A673 (cell line): ENCODE measurements around the gene CD37. TPM values are rescaled to one million over a fixed set of nuclear protein-coding genes. Genes with fewer than 3 reads are reported as not detected.
"Not testable (repeated sequence)": the region's sequence is repeated elsewhere in the genome, so short reads cannot be mapped to it uniquely, and the experiment has no call there.

Experiments
- BruUV-seq: library from RNA; stranded (reverse); fragments of 400-500 nt; replicated peaks from 2 replicates; lab custom pipeline; 2021; lab: Mats Ljungman, UMichigan
- CTCF ChIA-PET: fragments of 300-600 bp; sonication (Branson Sonifier 250); formaldehyde crosslinking; loops from one replicate; lab custom pipeline; 2022; ENCODE audit warnings: antibody characterized with exemption; lab: Charles Lee
- POLR2A ChIA-PET: fragments of 300-600 bp; sonication (Branson Sonifier 250); formaldehyde crosslinking; loops from one replicate; lab custom pipeline; 2022; ENCODE audit warnings: antibody characterized with exemption; ENCODE audit not compliant: low non-redundant PET; lab: Charles Lee
- DNase-seq: peaks from one replicate; pipeline ENCODE4 v3.0.0-alpha.2; 2015; ENCODE audit warnings: low spot score
- H3K27ac ChIP-seq: fragments of 200-600 bp; sonication (generic); 2 replicates; pipeline ENCODE4 v1.5.1; 2016; ENCODE audit warnings: mixed run types, low read depth, mild to moderate bottlenecking, mixed read lengths, antibody characterized with exemption, low read length; ENCODE audit not compliant: poor library complexity, severe bottlenecking
- H3K27me3 ChIP-seq: fragments of 200-600 bp; sonication (generic); replicated peaks from 2 replicates; pipeline ENCODE4 v1.6.1; 2017; ENCODE audit warnings: mixed run types, low read depth, mild to moderate bottlenecking, mixed read lengths, antibody characterized with exemption, low read length; ENCODE audit not compliant: insufficient read depth, poor library complexity
- H3K36me3 ChIP-seq: fragments of 200-600 bp; sonication (generic); 2 replicates; pipeline ENCODE4 v1.6.1; 2016; ENCODE audit warnings: mixed run types, mild to moderate bottlenecking, mixed read lengths, antibody characterized with exemption, low read length; ENCODE audit not compliant: insufficient read depth, poor library complexity, severe bottlenecking
- H3K4me1 ChIP-seq: fragments of 200-600 bp; sonication (generic); 2 replicates; pipeline ENCODE4 v1.6.1; 2017; ENCODE audit warnings: mixed run types, mild to moderate bottlenecking, mixed read lengths, antibody characterized with exemption, low read length; ENCODE audit not compliant: insufficient read depth, poor library complexity, severe bottlenecking
- H3K4me3 ChIP-seq: fragments of 200-600 bp; sonication (generic); 2 replicates; pipeline ENCODE4 v1.5.1; 2016; ENCODE audit warnings: low read depth, mixed run types, mild to moderate bottlenecking, mixed read lengths, low read length; ENCODE audit not compliant: poor library complexity, severe bottlenecking
- H3K9me3 ChIP-seq: fragments of 200-600 bp; sonication (generic); 2 replicates; pipeline ENCODE4 v1.6.1; 2016; ENCODE audit warnings: mixed run types, low read depth, mild to moderate bottlenecking, mixed read lengths, antibody characterized with exemption, low read length; ENCODE audit not compliant: poor library complexity, severe bottlenecking
- EZH2 ChIP-seq: fragments of 200-600 bp; sonication (generic); IDR thresholded peaks from 2 replicates; pipeline ENCODE4 v1.6.1; 2017; ENCODE audit warnings: borderline replicate concordance, low read depth, mild to moderate bottlenecking, mixed read lengths, antibody characterized with exemption, low read length; ENCODE audit not compliant: poor library complexity, severe bottlenecking
- intact Hi-C: fragments of 100-400 bp; cut with micrococcal nuclease; formaldehyde crosslinking; loops from one replicate; pipeline ENCODE4 v1.10.0; 2022; ENCODE audit not compliant: unreplicated experiment
- total RNA-seq: library from RNA; stranded (reverse); gene quantifications from 2 replicates; pipeline ENCODE4 v1.2.3, GENCODE V29; 2021
- TF ChIP-seq, protein P1 (sequence below): fragments of 300-800, 200-600 bp; sonication (generic); conservative IDR thresholded peaks from 2 replicates; pipeline ENCODE4 v1.5.1; 2017; ENCODE audit warnings: low read depth, mild to moderate bottlenecking, antibody characterized with exemption, low read length, moderate library complexity, mixed read lengths

CD37 gene
- total RNA-seq, 1 experiment from 2014 or later, result not detected

DNA sequence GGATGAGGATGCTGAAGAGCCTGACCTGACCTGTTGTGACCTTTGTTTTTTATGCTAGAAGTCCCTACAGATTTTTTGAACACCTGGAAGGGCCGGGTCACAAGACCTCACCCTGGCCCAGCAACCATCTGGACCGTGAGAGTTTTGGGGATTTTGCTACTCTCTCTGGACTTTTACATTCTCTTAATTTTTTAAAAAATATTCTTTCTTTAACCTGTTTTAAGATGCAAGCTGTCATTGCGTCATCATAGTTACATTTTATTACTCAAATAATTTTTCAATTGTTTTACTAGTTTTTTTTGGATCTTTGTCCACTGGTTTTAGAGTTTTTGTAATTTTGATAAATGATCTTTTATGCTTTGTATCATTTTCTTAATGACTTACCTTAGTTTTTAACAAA, 36.0 kb downstream of the CD37 start:
- TF ChIP-seq EZH2, result no peak
- TF ChIP-seq, protein P1, sequence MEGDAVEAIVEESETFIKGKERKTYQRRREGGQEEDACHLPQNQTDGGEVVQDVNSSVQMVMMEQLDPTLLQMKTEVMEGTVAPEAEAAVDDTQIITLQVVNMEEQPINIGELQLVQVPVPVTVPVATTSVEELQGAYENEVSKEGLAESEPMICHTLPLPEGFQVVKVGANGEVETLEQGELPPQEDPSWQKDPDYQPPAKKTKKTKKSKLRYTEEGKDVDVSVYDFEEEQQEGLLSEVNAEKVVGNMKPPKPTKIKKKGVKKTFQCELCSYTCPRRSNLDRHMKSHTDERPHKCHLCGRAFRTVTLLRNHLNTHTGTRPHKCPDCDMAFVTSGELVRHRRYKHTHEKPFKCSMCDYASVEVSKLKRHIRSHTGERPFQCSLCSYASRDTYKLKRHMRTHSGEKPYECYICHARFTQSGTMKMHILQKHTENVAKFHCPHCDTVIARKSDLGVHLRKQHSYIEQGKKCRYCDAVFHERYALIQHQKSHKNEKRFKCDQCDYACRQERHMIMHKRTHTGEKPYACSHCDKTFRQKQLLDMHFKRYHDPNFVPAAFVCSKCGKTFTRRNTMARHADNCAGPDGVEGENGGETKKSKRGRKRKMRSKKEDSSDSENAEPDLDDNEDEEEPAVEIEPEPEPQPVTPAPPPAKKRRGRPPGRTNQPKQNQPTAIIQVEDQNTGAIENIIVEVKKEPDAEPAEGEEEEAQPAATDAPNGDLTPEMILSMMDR, result no peak
- no peaks in the 10 kb centered on the region for H3K4me1 ChIP-seq
- DNase-seq, result no peak
- H3K27me3 ChIP-seq, result no peaks in the 10 kb centered on the region
- no peak overlapping the region for H3K27ac ChIP-seq
- H3K4me3 ChIP-seq, result no peak overlapping the region
- intact Hi-C loops, result no loop called here
- H3K9me3 ChIP-seq, result peaks cover 19% of the 10 kb centered on the region
- ChIA-PET POLR2A (no interaction called here), CTCF (no interaction called here)
- no peaks in the 10 kb centered on the region for H3K36me3 ChIP-seq
- BruUV-seq, result no TSS peak

DNA sequence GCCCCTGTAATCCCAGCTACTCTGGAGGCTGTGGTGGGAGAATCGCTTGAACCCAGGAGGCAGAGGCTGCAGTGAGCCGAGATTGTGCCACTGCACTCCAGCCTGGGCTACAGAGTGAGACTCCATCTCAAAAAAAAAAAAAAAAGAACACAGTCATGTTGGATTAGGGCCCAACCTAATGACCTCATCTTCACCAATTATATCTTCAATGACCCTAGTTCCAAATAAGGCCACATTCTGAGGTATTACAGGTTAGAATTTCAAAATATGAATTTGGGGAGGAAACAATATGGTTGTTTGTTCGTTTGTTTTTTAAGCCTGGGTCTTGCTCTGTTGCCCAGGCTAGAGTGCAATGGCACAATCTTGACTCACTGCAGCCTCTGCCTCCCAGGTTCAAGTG, 38.0 kb downstream of the CD37 start:
- H3K4me3 ChIP-seq, CTCF ChIA-PET, DNase-seq, H3K36me3 ChIP-seq, BruUV-seq, intact Hi-C loops, H3K27ac ChIP-seq, H3K27me3 ChIP-seq, H3K4me1 ChIP-seq, POLR2A ChIA-PET: not testable (repeated sequence)
- H3K9me3 ChIP-seq, result peaks cover 19% of the 10 kb centered on the region

- DNase-seq, result no peak
- H3K4me1 ChIP-seq, result no peaks in the 10 kb centered on the region
- H3K27me3 ChIP-seq, result no peaks in the 10 kb centered on the region
- no peak for TF ChIP-seq EZH2
- TF ChIP-seq, protein P1, result no peak
- BruUV-seq, result no TSS peak
- no peak overlapping the region for H3K4me3 ChIP-seq
- ChIA-PET CTCF (no interaction called here), POLR2A (interaction anchor here (0.6 kb wide), 1 partner anchor 277 kb away, joined by 3 read pairs; no protein-coding TSS in a partner anchor)
- H3K27ac ChIP-seq, result no peak overlapping the region
- peaks cover 5% of the 10 kb centered on the region for H3K9me3 ChIP-seq
- H3K36me3 ChIP-seq, result no peaks in the 10 kb centered on the region
- intact Hi-C loops, result no loop called here
These were observed 39.6 kb downstream of the CD37 start for GRCh38 chr19:49374665-49375434.

- no TSS peak for BruUV-seq
- H3K36me3 ChIP-seq, result no peaks in the 10 kb centered on the region
- no peak overlapping the region for H3K4me3 ChIP-seq
- DNase-seq, result no peak
- CTCF ChIA-PET, result no interaction called here
- peaks cover 10% of the 10 kb centered on the region for H3K9me3 ChIP-seq
- intact Hi-C loops, result no loop called here
- H3K27ac ChIP-seq, result no peak overlapping the region
- H3K27me3 ChIP-seq, result no peaks in the 10 kb centered on the region
- H3K4me1 ChIP-seq, result no peaks in the 10 kb centered on the region
- TF ChIP-seq EZH2, result no peak
- TF ChIP-seq, protein P1, result no peak
- POLR2A ChIA-PET, result no interaction called here
These were observed 43.3 kb downstream of the CD37 start for GRCh38 chr19:49378512-49378911.
